GM23338 (cell line): ENCODE measurements around the gene C1orf50. TPM values are rescaled to one million over a fixed set of nuclear protein-coding genes. Genes with fewer than 3 reads are reported as not detected.

Experiments used
- ATAC-seq: fragments of 200-7000 bp; cut with Tn5 transposase; 3 replicates; pipeline ENCODE4 v1.9.1; 2020
- DNase-seq: peaks from one replicate; pipeline ENCODE4 v3.0.0-alpha.2; 2015; ENCODE audit warnings: low spot score
- H2AFZ ChIP-seq: fragments of 200-600 bp; sonication (generic); 2 replicates; pipeline ENCODE4 v1.8.0; 2016; ENCODE audit warnings: antibody characterized with exemption, mild to moderate bottlenecking, moderate library complexity
- H3F3A ChIP-seq: fragments of 200-600 bp; sonication (generic); replicated peaks from 2 replicates; pipeline ENCODE4 v1.8.0; 2017; ENCODE audit warnings: antibody characterized with exemption, mixed run types, low read depth
- H3K27ac ChIP-seq: fragments of 200-600 bp; sonication (generic); 2 replicates; pipeline ENCODE4 v1.6.1; 2016; ENCODE audit warnings: low read depth
- H3K27me3 ChIP-seq: fragments of 200-600 bp; sonication (generic); 2 replicates; pipeline ENCODE4 v1.8.0; 2016; ENCODE audit warnings: mild to moderate bottlenecking, mixed run types, moderate library complexity; ENCODE audit not compliant: insufficient read depth
- H3K36me3 ChIP-seq: fragments of 200-600 bp; sonication (generic); 2 replicates; pipeline ENCODE4 v1.8.0; 2016; ENCODE audit warnings: mild to moderate bottlenecking; ENCODE audit not compliant: insufficient read depth
- H3K4me1 ChIP-seq: fragments of 200-600 bp; sonication (generic); 2 replicates; pipeline ENCODE4 v1.8.0; 2016; ENCODE audit warnings: mild to moderate bottlenecking, moderate library complexity; ENCODE audit not compliant: insufficient read depth
- H3K4me2 ChIP-seq: fragments of 200-600 bp; sonication (generic); 2 replicates; pipeline ENCODE4 v1.7.1; 2017; ENCODE audit warnings: mixed run types
- H3K4me3 ChIP-seq: fragments of 200-600 bp; sonication (generic); 2 replicates; pipeline ENCODE4 v1.6.1; 2016; ENCODE audit warnings: mixed run types
- H3K79me2 ChIP-seq: fragments of 200-600 bp; sonication (generic); replicated peaks from 2 replicates; pipeline ENCODE4 v1.8.0; 2017; ENCODE audit warnings: mild to moderate bottlenecking; ENCODE audit not compliant: insufficient read depth
- H3K9me2 ChIP-seq: fragments of 200-600 bp; sonication (generic); 2 replicates; pipeline ENCODE4 v1.8.0; 2017; ENCODE audit not compliant: insufficient read depth
- H4K20me1 ChIP-seq: fragments of 200-600 bp; sonication (generic); replicated peaks from 2 replicates; pipeline ENCODE4 v1.8.0; 2017; ENCODE audit warnings: mild to moderate bottlenecking; ENCODE audit not compliant: insufficient read depth
- H3K27ac Mint-ChIP-seq: 2 replicates; pipeline ENCODE4 v1.8.0; 2020; ENCODE audit warnings: inconsistent platforms, mild to moderate bottlenecking, moderate library complexity, mixed read lengths
- H3K27me3 Mint-ChIP-seq: 3 replicates; pipeline ENCODE4 v1.8.0; 2022; ENCODE audit warnings: low read depth, mild to moderate bottlenecking, moderate library complexity, mixed read lengths, inconsistent platforms; ENCODE audit not compliant: insufficient read depth, poor library complexity
- H3K36me3 Mint-ChIP-seq: 3 replicates; pipeline ENCODE4 v1.8.0; 2021; ENCODE audit warnings: low read depth, mild to moderate bottlenecking, inconsistent platforms, moderate library complexity, mixed read lengths
- H3K4me1 Mint-ChIP-seq: 3 replicates; pipeline ENCODE4 v1.8.0; 2020; ENCODE audit warnings: mild to moderate bottlenecking, inconsistent platforms, mixed read lengths
- H3K4me3 Mint-ChIP-seq: 3 replicates; pipeline ENCODE4 v1.8.0; 2021; ENCODE audit warnings: moderate library complexity, mild to moderate bottlenecking, inconsistent platforms, mixed read lengths
- H3K9me3 Mint-ChIP-seq: 3 replicates; pipeline ENCODE4 v1.8.0; 2020; ENCODE audit warnings: moderate library complexity, mild to moderate bottlenecking, inconsistent platforms, mixed read lengths
- CREB1 ChIP-seq: fragments of 250-450 bp; sonication (Bioruptor Pico); IDR thresholded peaks from 2 replicates; pipeline ENCODE4 v1.5.0; 2020; ENCODE audit warnings: low read depth, mild to moderate bottlenecking, moderate library complexity
- EZH2 ChIP-seq: fragments of 200-600 bp; sonication (generic); IDR thresholded peaks from one replicate; pipeline ENCODE4 v1.8.0; 2017; ENCODE audit warnings: antibody characterized with exemption, mild to moderate bottlenecking, low read depth; ENCODE audit not compliant: unreplicated experiment
- EZH2phosphoT487 ChIP-seq: fragments of 200-600 bp; sonication (generic); IDR thresholded peaks from one replicate; pipeline ENCODE4 v1.8.1; 2018; ENCODE audit warnings: antibody characterized with exemption; ENCODE audit not compliant: unreplicated experiment
- JUNB ChIP-seq: IDR thresholded peaks from one replicate; pipeline ENCODE4 v1.6.1; 2016; ENCODE audit warnings: antibody characterized with exemption; ENCODE audit not compliant: unreplicated experiment
- ZNF114 ChIP-seq: fragments of 250-450 bp; sonication (Bioruptor Pico); IDR thresholded peaks from 2 replicates; pipeline ENCODE4 v1.5.0; 2020; ENCODE audit warnings: mild to moderate bottlenecking, moderate library complexity
- ZNF462 ChIP-seq: fragments of 250-450 bp; sonication (Bioruptor Pico); IDR thresholded peaks from 2 replicates; pipeline ENCODE4 v1.5.0; 2020; ENCODE audit warnings: mild to moderate bottlenecking, moderate library complexity
- polyA plus RNA-seq: library from polyadenylated mRNA; unstranded; fragments of >200 nt; fragmentation: Nextera tagmentation; extraction: Ambion mirVana; gene quantifications from 2 replicates; pipeline ENCODE4 v1.2.1, GENCODE V29; 2016
- total RNA-seq: library from RNA; depleted of rRNA; stranded (reverse); fragments of >200 nt; shearing (Covaris generic); gene quantifications from 2 replicates; pipeline ENCODE4 v1.2.3, GENCODE V29; 2014

The C1orf50 gene
- total and polyA plus RNA-seq, 2 experiments from 2014 or later = 4.4 to 4.7 TPM

DNA sequence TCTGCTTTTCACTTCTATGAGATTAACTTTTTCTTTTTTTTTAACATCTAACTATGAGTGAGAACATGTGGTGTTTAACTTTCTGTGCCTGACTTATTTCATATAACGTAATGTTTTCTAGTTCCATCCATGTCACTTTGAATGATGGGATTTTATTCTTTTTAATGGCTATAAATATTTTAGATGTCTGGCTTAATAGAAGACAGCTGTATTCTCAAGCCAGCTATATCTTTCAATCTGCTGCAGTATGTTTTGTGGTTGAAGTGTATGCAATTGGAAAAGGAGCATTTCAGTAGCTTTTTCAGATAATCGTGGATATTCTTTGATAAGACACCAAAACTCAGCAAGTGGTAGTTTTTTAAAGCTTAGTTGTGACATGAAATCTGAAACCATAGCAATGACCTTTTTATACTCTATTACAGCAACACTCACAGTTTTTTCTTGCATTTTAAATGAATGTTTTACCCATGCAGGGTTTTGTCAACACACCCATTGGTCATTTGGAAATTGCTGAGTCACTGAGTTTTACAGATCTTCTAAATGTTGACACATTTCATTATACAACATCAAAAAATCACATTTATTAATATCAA lies 55.8 kb downstream of the C1orf50 start (continued):
- TF ChIP-seq ZNF462 (CRISPR knock-in tag) (no peak), EZH2 (no peak), CREB1 (CRISPR knock-in tag) (no peak), EZH2phosphoT487 (no peak)

- Histone ChIP-seq H2AFZ (no peak overlapping the region), H3K4me1 (peaks cover 25% of the 10 kb centered on the region; the same call in 1 of the 2 replicates), H3K36me3 (no peaks in the 10 kb centered on the region), H3K27me3 (no peaks in the 10 kb centered on the region), H3F3A (no peaks in the 10 kb centered on the region), H4K20me1 (no peaks in the 10 kb centered on the region), H3K9me2 (no peaks in the 10 kb centered on the region), H3K79me2 (no peaks in the 10 kb centered on the region), H3K4me2 (no peak overlapping the region), H3K27ac (no peak overlapping the region), H3K4me3 (no peak overlapping the region)
- TF ChIP-seq ZNF114 (CRISPR knock-in tag) = no peak
- TF ChIP-seq JUNB = no peak
- Mint-ChIP-seq H3K27me3 (peaks cover 3% of the 10 kb centered on the region), H3K9me3 (no peaks in the 10 kb centered on the region), H3K27ac (no peak overlapping the region), H3K4me1 (peaks cover 17% of the 10 kb centered on the region), H3K36me3 (no peaks in the 10 kb centered on the region), H3K4me3 (no peak overlapping the region)
- DNase-seq (no peak), ATAC-seq (peak; percentile 28)
These were observed 57.5 kb downstream of the C1orf50 start for GRCh38 chr1:42824481-42825035.
